K562 (cell line): ENCODE results near the gene MMP27. TPM values are rescaled to one million over a fixed set of nuclear protein-coding genes. Genes with fewer than 3 reads are reported as not detected.

ENCODE experiments used
- ATAC-seq: fragments of 200-7000 bp; cut with Tn5 transposase; 3 replicates; pipeline ENCODE4 v1.9.1; 2020; ENCODE audit warnings: moderate library complexity
- BruUV-seq: library from RNA; stranded (reverse); fragments of 400-500 nt; replicated peaks from 2 replicates; lab custom pipeline; 2021; lab: Mats Ljungman, UMichigan
- CTCF ChIA-PET: fragments of 300-600 bp; formaldehyde crosslinking; extraction: SDS; loops from one replicate; lab custom pipeline; 2021; ENCODE audit warnings: low intra/inter-chr PET ratio; lab: Yijun Ruan, JAX
- POLR2A ChIA-PET: fragments of 300-600, 350-650 bp; sonication (Branson Sonifier 250); formaldehyde crosslinking; extraction: SDS; loops from one replicate; lab custom pipeline; 2021; ENCODE audit warnings: antibody characterized with exemption, inconsistent platforms; lab: Yijun Ruan, JAX
- DNase-seq, 4 experiments: peaks; one replicate each; pipeline versions ENCODE4 v3.0.0 to v3.0.0-alpha.2; 2011 to 2018; ENCODE audit warnings: low spot score in 3 of 4, mixed read lengths in 3 of 4; ENCODE audit errors: extremely low read depth in 1 of 4
- FAIRE-seq: peaks from 2 replicates; lab custom pipeline; 2011; peaks lifted over from hg19 to GRCh38; lab: Jason Lieb, UNC
- H2AFZ ChIP-seq: 2 replicates; pipeline ENCODE4 v1.6.0; 2011; ENCODE audit warnings: low read depth, low read length, control low read depth, inconsistent platforms
- H3K27ac ChIP-seq: fragments of 200-600 bp; 3 replicates; pipeline ENCODE4 v1.8.0; 2011; ENCODE audit warnings: low read depth, mild to moderate bottlenecking, control low read depth, inconsistent platforms, low read length, moderate library complexity, mixed read lengths; ENCODE audit errors: extremely low read depth
- H3K27me3 ChIP-seq, 2 experiments: fragments of 300-600 bp in 1 of 2; 2 replicates in 1 of 2; 3 replicates in 1 of 2; pipeline versions ENCODE4 v1.6.0 to v1.8.0; 2011; ENCODE audit warnings: inconsistent platforms in 2 of 2, low read length in 2 of 2, mild to moderate bottlenecking in 1 of 2, mixed read lengths in 1 of 2, moderate library complexity in 1 of 2; ENCODE audit not compliant: control insufficient read depth in 2 of 2, insufficient read depth in 2 of 2
- H3K36me3 ChIP-seq: fragments of 300-600 bp; 3 replicates; pipeline ENCODE4 v1.8.0; 2011; ENCODE audit warnings: mild to moderate bottlenecking, low read length, inconsistent platforms; ENCODE audit not compliant: control insufficient read depth, insufficient read depth
- H3K4me1 ChIP-seq, 2 experiments: fragments of 200-600 bp in 1 of 2; replicated peaks in 1 of 2; 2 replicates in 1 of 2; 3 replicates in 1 of 2; pipeline versions ENCODE4 v1.5.1 to v1.8.0; 2011; ENCODE audit warnings: inconsistent platforms in 2 of 2, low read length in 2 of 2, mild to moderate bottlenecking in 1 of 2, mixed read lengths in 1 of 2, moderate library complexity in 1 of 2; ENCODE audit not compliant: control insufficient read depth in 2 of 2, insufficient read depth in 2 of 2
- H3K4me2 ChIP-seq: 2 replicates; pipeline ENCODE4 v1.6.1; 2011; ENCODE audit warnings: low read length, control low read depth, inconsistent platforms, mixed read lengths; ENCODE audit not compliant: insufficient read depth
- H3K4me3 ChIP-seq: fragments of 200-600 bp; sonication (generic), shearing (Covaris generic); 2 replicates; pipeline ENCODE4 v1.5.1; 2016; ENCODE audit warnings: control low read depth, inconsistent platforms
- H3K79me2 ChIP-seq: fragments of 200-600 bp; 3 replicates; pipeline ENCODE4 v1.8.0; 2011; ENCODE audit warnings: low read length, inconsistent platforms; ENCODE audit not compliant: control insufficient read depth, insufficient read depth
- H3K9ac ChIP-seq, 2 experiments: 2 replicates each; pipeline versions ENCODE4 v1.6.0 to v1.6.1; 2011; ENCODE audit warnings: low read depth in 2 of 2, low read length in 2 of 2, control low read depth in 1 of 2, inconsistent platforms in 1 of 2, mild to moderate bottlenecking in 1 of 2, mixed read lengths in 1 of 2; ENCODE audit not compliant: insufficient read depth in 1 of 2
- H3K9me1 ChIP-seq: one replicate; pipeline ENCODE4 v1.6.0; 2011; ENCODE audit warnings: inconsistent platforms, mild to moderate bottlenecking, low read length, moderate library complexity; ENCODE audit not compliant: control insufficient read depth, insufficient read depth
- H3K9me3 ChIP-seq: replicated peaks from 2 replicates; pipeline ENCODE4 v1.5.1; 2011; ENCODE audit warnings: low read depth, low read length, inconsistent platforms; ENCODE audit not compliant: control insufficient read depth, insufficient read depth
- H4K20me1 ChIP-seq: replicated peaks from 2 replicates; pipeline ENCODE4 v1.6.1; 2011; ENCODE audit warnings: low read length, inconsistent platforms, mixed read lengths; ENCODE audit not compliant: control insufficient read depth, insufficient read depth
- CUX1 ChIP-seq: fragments of 200-800 bp; sonication (Bioruptor generic); IDR thresholded peaks from 2 replicates; pipeline ENCODE4 v1.6.1; 2016; ENCODE audit warnings: missing genetic modification characterization, missing compliant biosample characterization
- POLR3A ChIP-seq: IDR thresholded peaks from 2 replicates; pipeline ENCODE4 v1.6.1; 2011; ENCODE audit warnings: borderline replicate concordance, mild to moderate bottlenecking, moderate library complexity; ENCODE audit not compliant: insufficient read length, insufficient read depth; ENCODE audit errors: extremely low read depth
- RAD51 ChIP-seq: fragments of 450-650 bp; IDR thresholded peaks from 2 replicates; pipeline ENCODE4 v1.7.1; 2016; ENCODE audit warnings: low read depth, mild to moderate bottlenecking, borderline replicate concordance
- STAT5B ChIP-seq: fragments of 250-450 bp; sonication (Bioruptor Pico); IDR thresholded peaks from 2 replicates; pipeline ENCODE4 v1.8.0; 2021; ENCODE audit warnings: mild to moderate bottlenecking, inconsistent platforms
- ZBTB43 ChIP-seq: sonication (generic); formaldehyde crosslinking; IDR thresholded peaks from 2 replicates; pipeline ENCODE4 v1.8.0; 2023; ENCODE audit warnings: mild to moderate bottlenecking, missing genetic modification reagents
- ZNF280A ChIP-seq: fragments of 450-650 bp; IDR thresholded peaks from 2 replicates; pipeline ENCODE4 v1.6.1; 2018; ENCODE audit warnings: mild to moderate bottlenecking, low read depth; ENCODE audit not compliant: partially characterized antibody
- WGBS: fragments of 100-300 bp; shearing (Covaris generic); methylation state at CpG from one replicate; pipeline ENCODE4 v1.1.6; 2016; ENCODE audit warnings: low coverage, mixed read lengths; ENCODE audit not compliant: insufficient coverage; ENCODE audit errors: missing lambda C conversion rate; 5-methylcytosine and 5-hydroxymethylcytosine counted together
- in situ Hi-C: fragments of 300-500 bp; cut with MboI; formaldehyde crosslinking; loops from 4 replicates; pipeline ENCODE4 v1.15.0; 2018; ENCODE audit warnings: inconsistent platforms, mixed read lengths
- intact Hi-C: fragments of 100-400 bp; cut with micrococcal nuclease; formaldehyde crosslinking; loops from 2 replicates; pipeline ENCODE4 v1.14.2; 2022
- polyA plus RNA-seq, 8 experiments: library from polyadenylated mRNA; depleted of rRNA in 4 of 8; stranded (reverse) in 5 of 8; unstranded in 3 of 8; fragments of >200 nt; fragmentation: Nextera tagmentation in 2 of 8; fragmentation: Illumina TruSeq in 1 of 8; extraction: Ambion mirVana in 2 of 8; extraction: Trizol in 1 of 8; gene quantifications; 2 replicates each; pipeline versions ENCODE4 v1.2.1 to v1.2.3, GENCODE V29; 2011 to 2014; ENCODE audit warnings: inconsistent platforms in 1 of 8, missing spikeins in 1 of 8
- total RNA-seq, 7 experiments: library from RNA; depleted of rRNA in 6 of 7; stranded (reverse); fragments of >200 nt in 6 of 7; fragmentation: Illumina TruSeq in 2 of 7; extraction: Trizol in 2 of 7; gene quantifications; 2 replicates each; pipeline versions ENCODE4 v1.2.1 to v1.2.3, GENCODE V29; 2011 to 2021; ENCODE audit warnings: low replicate concordance in 1 of 7

Gene MMP27
- total and polyA plus RNA-seq, 9 of the 15 experiments (the other 6 are each of a cell fraction or from before 2014, with no cell fraction given): not detected

- TF ChIP-seq ZBTB43: no peak
- TF ChIP-seq POLR3A: no peak
- TF ChIP-seq STAT5B (CRISPR knock-in tag): no peak
- no peak for TF ChIP-seq ZNF280A
- no peak for TF ChIP-seq RAD51
These were observed 20.2 kb downstream of the MMP27 start (continued) for GRCh38 chr11:102685338-102685737.

GRCh38 chr11:102683277-102683676, 22.3 kb downstream of the MMP27 start:
- ChIA-PET CTCF (no interaction called here), POLR2A (interaction anchor here (1.2 kb wide), 1 partner anchor 70 kb away, joined by 5 read pairs; no protein-coding TSS in a partner anchor)
- no peaks in the 10 kb centered on the region for H3K9me1 ChIP-seq
- no peak overlapping the region for H3K4me3 ChIP-seq
- no peaks in the 10 kb centered on the region for H3K9me3 ChIP-seq
- TF ChIP-seq CUX1 (CRISPR knock-in tag): no peak
- WGBS: 0% methylated on average over 4 of the region's 4 CpGs
- H3K27ac ChIP-seq: no peak overlapping the region
- DNase-seq (no peak), ATAC-seq (no peak; the same call in 2 of the 3 replicates), FAIRE-seq (no peak)
- no peaks in the 10 kb centered on the region for H3K4me1 ChIP-seq
- H3K36me3 ChIP-seq: no peaks in the 10 kb centered on the region
- in situ Hi-C loops: no loop called here
- H3K79me2 ChIP-seq: no peaks in the 10 kb centered on the region
- no TSS peak for BruUV-seq
- intact Hi-C loops: no loop called here
- no peaks in the 10 kb centered on the region for H4K20me1 ChIP-seq
- no peak overlapping the region for H3K4me2 ChIP-seq
- no peak overlapping the region for H2AFZ ChIP-seq
- no peaks in the 10 kb centered on the region for H3K27me3 ChIP-seq
- no peak overlapping the region for H3K9ac ChIP-seq
